SK-N-MC (cell line): ENCODE data around the gene TMEM101.
"Not testable (repeated sequence)": the region's sequence is repeated elsewhere in the genome, so short reads cannot be mapped to it uniquely, and the experiment has no call there.

Source experiments
- DNase-seq: peaks from one replicate; pipeline ENCODE4 v3.0.0-alpha.2; 2011; ENCODE audit warnings: low read depth, low spot score
- H3K27ac ChIP-seq: fragments of 200-600 bp; sonication (generic); 2 replicates; pipeline ENCODE4 v1.5.1; 2016; ENCODE audit warnings: mixed run types
- H3K36me3 ChIP-seq: fragments of 200-600 bp; sonication (generic); 2 replicates; pipeline ENCODE4 v1.6.1; 2017; ENCODE audit warnings: antibody characterized with exemption, low read length, mixed read lengths; ENCODE audit not compliant: insufficient read depth
- H3K4me3 ChIP-seq: fragments of 200-600 bp; sonication (generic); 2 replicates; pipeline ENCODE4 v1.5.1; 2016
- H3K9ac ChIP-seq: fragments of 200-600 bp; sonication (generic); 2 replicates; pipeline ENCODE4 v1.8.0; 2017; ENCODE audit warnings: mixed run types, mixed read lengths; ENCODE audit not compliant: insufficient read length
- H3K9me3 ChIP-seq: fragments of 200-600 bp; sonication (generic); 2 replicates; pipeline ENCODE4 v1.6.1; 2017; ENCODE audit warnings: low read depth, mild to moderate bottlenecking, antibody characterized with exemption, low read length, moderate library complexity, mixed read lengths
- EZH2 ChIP-seq: fragments of 200-600 bp; sonication (generic); IDR thresholded peaks from one replicate; pipeline ENCODE4 v1.6.1; 2017; ENCODE audit warnings: antibody characterized with exemption
- FOXP2 ChIP-seq: optimal IDR thresholded peaks from 2 replicates; pipeline ENCODE3; 2011; ENCODE audit warnings: mild to moderate bottlenecking, moderate library complexity; ENCODE audit not compliant: insufficient read depth; ENCODE audit errors: extremely low read length, control extremely low read depth
- POLR2AphosphoS5 ChIP-seq: IDR thresholded peaks from 2 replicates; pipeline ENCODE4 v1.6.1; 2012; ENCODE audit warnings: mild to moderate bottlenecking, low read depth, low read length, borderline replicate concordance

TMEM101 gene

GRCh38 chr17:44029736-44030135 is 15.0 kb upstream of the TMEM101 start:
- H3K27ac ChIP-seq, result no peak overlapping the region
- peaks cover 35% of the 10 kb centered on the region for H3K36me3 ChIP-seq
- DNase-seq, result no peak
- no peaks in the 10 kb centered on the region for H3K9me3 ChIP-seq
- no peak overlapping the region for H3K9ac ChIP-seq
- TF ChIP-seq POLR2AphosphoS5 (no peak), EZH2 (no peak), FOXP2 (no peak)
- H3K4me3 ChIP-seq, result no peak overlapping the region

GRCh38 chr17:44024853-44025252 is 10.1 kb upstream of the TMEM101 start:
- Histone ChIP-seq H3K27ac (no peak overlapping the region), H3K36me3 (peaks cover 15% of the 10 kb centered on the region; the same call in 1 of the 2 replicates), H3K9ac (no peak overlapping the region), H3K4me3 (no peak overlapping the region), H3K9me3 (no peaks in the 10 kb centered on the region)
- no peak for DNase-seq
- TF ChIP-seq EZH2 (no peak), POLR2AphosphoS5 (no peak)

GRCh38 chr17:44024271-44024663 is 9.5 kb upstream of the TMEM101 start:
- Histone ChIP-seq H3K36me3 (peaks cover 15% of the 10 kb centered on the region; the same call in 1 of the 2 replicates), H3K9ac (no peak overlapping the region), H3K27ac (no peak overlapping the region), H3K4me3 (no peak overlapping the region), H3K9me3 (no peaks in the 10 kb centered on the region)
- DNase-seq, result no peak
- no peak for TF ChIP-seq FOXP2

GRCh38 chr17:44023545-44024270 is 8.9 kb upstream of the TMEM101 start:
- Histone ChIP-seq H3K9ac (no peak overlapping the region), H3K9me3 (no peaks in the 10 kb centered on the region), H3K27ac (no peak overlapping the region), H3K36me3 (peaks cover 10% of the 10 kb centered on the region; the same call in 1 of the 2 replicates), H3K4me3 (no peak overlapping the region)
- no peak for DNase-seq
- TF ChIP-seq EZH2 (no peak), FOXP2 (no peak), POLR2AphosphoS5 (no peak)

- Histone ChIP-seq H3K9ac (no peak overlapping the region), H3K4me3 (no peak overlapping the region), H3K27ac (no peak overlapping the region), H3K36me3 (peaks cover 4% of the 10 kb centered on the region; the same call in 1 of the 2 replicates), H3K9me3 (no peaks in the 10 kb centered on the region)
- no peak for DNase-seq
- TF ChIP-seq POLR2AphosphoS5, result no peak
- TF ChIP-seq EZH2, result no peak
- no peak for TF ChIP-seq FOXP2
Observed at GRCh38 chr17:44022246-44022645, 7.5 kb upstream of the TMEM101 start.

GRCh38 chr17:44021227-44021626 is 6.5 kb upstream of the TMEM101 start:
- H3K9ac ChIP-seq, H3K4me3 ChIP-seq, H3K27ac ChIP-seq, H3K36me3 ChIP-seq, DNase-seq, H3K9me3 ChIP-seq: not testable (repeated sequence)

- Histone ChIP-seq H3K9me3 (no peaks in the 10 kb centered on the region), H3K9ac (peak overlapping the region; percentile 95), H3K27ac (peak overlapping the region; percentile 77), H3K4me3 (peak overlapping the region; percentile 98), H3K36me3 (no peaks in the 10 kb centered on the region; the same call in 1 of the 2 replicates)
- no peak for DNase-seq
- TF ChIP-seq FOXP2 (no peak), POLR2AphosphoS5 (no peak), EZH2 (no peak)
Observed at GRCh38 chr17:44014133-44014436, 678 bp downstream of the TMEM101 start.

GRCh38 chr17:44012874-44013273 is 1.9 kb downstream of the TMEM101 start:
- no peak overlapping the region for H3K27ac ChIP-seq
- no peaks in the 10 kb centered on the region; the same call in 1 of the 2 replicates for H3K36me3 ChIP-seq
- no peaks in the 10 kb centered on the region for H3K9me3 ChIP-seq
- H3K9ac ChIP-seq, result no peak overlapping the region
- no peak for DNase-seq
- no peak overlapping the region for H3K4me3 ChIP-seq
- no peak for TF ChIP-seq EZH2
- no peak for TF ChIP-seq POLR2AphosphoS5
- no peak for TF ChIP-seq FOXP2

- TF ChIP-seq POLR2AphosphoS5, result no peak
- TF ChIP-seq EZH2, result no peak
- no peak for TF ChIP-seq FOXP2
- no peak overlapping the region for H3K27ac ChIP-seq
- no peaks in the 10 kb centered on the region; the same call in 1 of the 2 replicates for H3K36me3 ChIP-seq
- no peak for DNase-seq
- no peak overlapping the region for H3K9ac ChIP-seq
- H3K9me3 ChIP-seq, result no peaks in the 10 kb centered on the region
- H3K4me3 ChIP-seq, result no peak overlapping the region
Observed at GRCh38 chr17:44012391-44012790, 2.4 kb downstream of the TMEM101 start.

GRCh38 chr17:44011876-44012275 is 2.9 kb downstream of the TMEM101 start:
- no peaks in the 10 kb centered on the region; the same call in 1 of the 2 replicates for H3K36me3 ChIP-seq
- no peak for DNase-seq
- H3K9me3 ChIP-seq, result no peaks in the 10 kb centered on the region
- no peak overlapping the region for H3K4me3 ChIP-seq
- no peak overlapping the region for H3K27ac ChIP-seq
- no peak overlapping the region for H3K9ac ChIP-seq
- no peak for TF ChIP-seq POLR2AphosphoS5
- no peak for TF ChIP-seq FOXP2
- TF ChIP-seq EZH2, result no peak
